T-helper 1 cell treated with Interleukin-12 subunit alpha and Interleukin-12 subunit beta and Interleukin-4 antibody, amounts not matched to agents 30 ng/mL and 1 ng/mL, for 36 hours (primary cell): ENCODE measurements around the gene ADAMTS2. TPM values are rescaled to one million over a fixed set of nuclear protein-coding genes. Genes with fewer than 3 reads are reported as not detected.

ENCODE experiments used
- intact Hi-C: fragments of 100-400 bp; cut with micrococcal nuclease; formaldehyde crosslinking; loops from one replicate; pipeline ENCODE4 v1.15.1; 2024
- total RNA-seq: library from RNA; stranded (reverse); gene quantifications from 2 replicates; pipeline ENCODE4 v1.2.3, GENCODE V29; 2022

The ADAMTS2 gene
- total RNA-seq, 1 donor from 2014 or later, result not detected

GRCh38 chr5:179232091-179232735, 113.0 kb downstream of the ADAMTS2 start:
- intact Hi-C loops, result no loop called here

DNA sequence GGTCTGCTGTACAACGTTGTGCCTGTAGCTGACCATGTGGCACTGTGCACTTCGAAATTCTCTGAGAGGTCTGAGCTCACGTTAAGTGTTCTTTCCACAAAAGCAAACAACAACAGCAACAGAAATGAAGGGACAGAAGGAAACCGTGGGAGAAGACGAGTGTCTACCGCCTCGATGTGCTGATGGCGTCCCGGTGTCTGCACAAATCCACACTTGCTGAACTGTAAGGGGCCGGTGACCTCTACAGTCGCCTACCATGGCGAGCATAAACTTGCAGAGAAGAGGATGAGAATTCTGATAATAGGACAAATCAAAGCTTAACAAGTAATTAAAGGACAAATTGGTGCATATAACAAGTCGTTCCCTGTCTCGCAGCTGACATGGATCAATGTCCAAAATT, 114.0 kb downstream of the ADAMTS2 start:
- intact Hi-C loops, result no loop called here

DNA sequence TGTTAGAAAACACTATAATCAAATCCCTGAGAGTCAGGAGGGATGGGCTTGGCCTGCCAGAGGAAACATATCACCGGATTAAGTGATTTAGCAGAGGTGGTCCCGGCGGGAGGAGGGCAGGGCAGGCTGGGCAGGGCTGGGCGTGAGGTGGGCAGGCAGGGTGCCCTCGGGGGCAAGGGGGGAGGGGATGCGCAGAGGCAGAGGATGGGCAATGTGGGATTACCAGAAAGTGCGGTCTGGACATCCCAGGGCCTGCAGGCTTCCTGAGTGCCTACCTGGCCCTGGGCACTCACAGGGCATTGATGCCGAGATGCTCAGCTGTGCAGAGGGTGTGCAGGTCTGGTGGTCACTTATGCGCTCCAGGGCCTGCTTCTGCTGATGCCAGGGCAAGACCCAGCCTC, 115.2 kb downstream of the ADAMTS2 start:
- intact Hi-C loops, result no loop called here

DNA sequence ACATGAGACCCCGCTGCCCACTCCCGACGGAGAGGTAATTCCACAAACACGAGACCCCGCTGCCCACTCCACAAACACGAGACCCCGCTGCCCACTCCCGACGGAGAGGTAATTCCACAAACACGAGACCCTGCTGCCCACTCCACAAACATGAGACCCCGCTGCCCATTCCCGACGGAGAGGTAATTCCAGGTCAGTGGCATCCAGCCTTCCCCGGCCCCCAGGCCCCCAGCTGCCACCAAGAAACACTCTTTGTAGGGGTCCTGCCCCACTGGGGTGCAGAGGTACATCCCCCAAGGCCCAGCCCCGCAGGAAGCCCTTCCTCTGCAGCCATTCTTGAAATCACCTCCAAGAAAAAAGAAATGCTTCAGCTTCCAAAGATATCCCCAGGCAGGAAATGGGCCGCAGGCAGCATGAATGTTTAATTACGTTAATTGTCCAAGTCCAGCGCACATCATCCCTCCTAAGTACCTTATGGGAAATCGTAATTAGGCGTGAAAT, 115.9 kb downstream of the ADAMTS2 start:
- intact Hi-C loops, result no loop called here

GRCh38 chr5:179228341-179229121, 116.7 kb downstream of the ADAMTS2 start:
- intact Hi-C loops, result no loop called here

DNA sequence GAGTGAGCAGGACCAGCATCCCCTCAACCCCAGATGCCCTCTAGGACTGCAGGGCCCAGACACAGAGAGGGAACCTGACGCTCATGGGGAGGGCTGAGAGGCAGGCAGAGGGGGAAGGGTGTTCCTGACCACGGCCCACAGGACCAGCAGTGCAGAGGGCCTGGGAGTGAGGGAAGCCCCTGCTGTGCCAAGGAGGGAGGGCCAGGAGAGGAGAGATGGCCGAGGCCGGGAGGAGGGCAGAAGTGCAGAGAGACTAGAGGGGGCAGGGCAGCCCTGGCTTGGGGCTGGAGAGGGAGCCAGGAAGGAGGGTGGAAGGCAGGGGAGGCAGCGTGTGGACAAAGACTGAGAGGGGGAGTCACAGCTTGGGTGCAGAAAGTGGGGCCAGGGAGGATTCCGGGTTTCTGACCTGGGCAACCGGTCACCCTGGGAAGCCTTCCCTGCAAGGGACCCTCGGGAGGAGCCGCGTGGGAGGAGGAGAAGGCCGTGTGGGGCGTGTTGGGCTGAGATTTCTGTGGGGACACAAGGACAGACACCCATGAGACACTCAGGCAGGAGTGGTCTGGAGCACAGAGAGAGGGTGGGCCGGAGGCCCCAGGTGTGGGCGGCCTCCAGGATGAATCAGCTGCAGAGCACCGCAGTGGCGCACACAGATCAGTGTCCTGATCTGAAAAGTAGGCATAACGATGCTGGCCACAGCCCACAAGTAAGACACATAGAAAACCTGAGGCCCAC, 117.5 kb downstream of the ADAMTS2 start:
- intact Hi-C loops, result no loop called here

DNA sequence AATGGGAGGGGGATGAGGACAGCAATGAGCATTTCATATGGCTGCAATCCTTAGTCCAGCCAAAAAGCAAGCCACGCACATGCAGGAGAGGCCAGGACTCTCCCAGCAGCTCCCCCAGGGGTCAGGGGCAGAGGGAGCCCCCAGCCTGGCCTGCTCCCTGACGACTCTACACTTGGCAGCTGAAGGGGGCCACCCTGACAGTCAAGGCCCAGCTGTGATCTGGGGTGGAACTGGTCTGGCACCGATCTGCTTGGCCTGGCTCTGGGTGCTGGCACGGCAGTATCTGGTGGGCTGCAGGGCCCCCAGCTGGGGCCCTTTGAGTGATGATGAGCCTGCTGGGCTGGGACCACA, 118.1 kb downstream of the ADAMTS2 start:
- intact Hi-C loops, result no loop called here

- intact Hi-C loops, result no loop called here
Measured at GRCh38 chr5:179226696-179227095, 118.6 kb downstream of the ADAMTS2 start.

GRCh38 chr5:179225387-179225786, 119.9 kb downstream of the ADAMTS2 start:
- intact Hi-C loops, result no loop called here

DNA sequence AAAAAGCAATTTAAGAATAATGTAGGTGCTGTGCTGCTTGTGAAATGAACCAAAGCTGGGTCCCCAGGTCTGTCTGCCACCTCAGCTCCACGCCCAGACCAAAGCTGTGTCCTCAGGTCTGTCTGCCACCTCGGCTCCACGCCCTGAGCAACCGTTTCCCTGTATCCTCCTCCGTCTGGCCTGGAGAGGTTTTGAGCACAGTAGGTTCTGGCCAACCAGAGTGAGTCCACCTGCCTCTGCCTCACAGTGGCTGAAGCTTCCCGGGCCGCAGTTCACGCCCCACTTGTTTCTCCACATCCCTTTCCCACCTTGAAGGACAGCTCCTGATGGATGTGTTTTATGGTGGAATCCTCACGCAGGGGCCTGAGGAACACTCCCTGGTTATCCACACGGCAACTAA, 120.5 kb downstream of the ADAMTS2 start:
- intact Hi-C loops, result no loop called here

DNA sequence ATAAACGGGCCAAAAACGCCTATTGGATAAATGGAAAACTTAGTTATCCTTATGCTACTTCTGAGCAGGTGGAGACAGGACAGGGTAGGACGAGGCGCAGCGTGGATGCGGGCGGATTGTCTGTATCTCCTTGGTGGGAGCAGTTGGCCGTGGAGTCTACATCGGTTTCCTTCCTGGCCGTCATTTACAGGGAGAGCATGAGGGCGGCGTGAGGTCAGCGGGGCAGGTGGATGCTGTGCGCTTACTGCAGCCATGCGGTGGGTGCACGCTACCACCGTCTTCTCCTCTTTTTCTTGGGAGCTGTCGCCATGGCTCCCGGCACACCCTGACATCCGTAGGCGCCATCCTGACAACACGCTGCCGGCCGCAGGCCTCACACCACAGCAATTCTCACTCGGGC, 121.3 kb downstream of the ADAMTS2 start:
- intact Hi-C loops, result no loop called here

GRCh38 chr5:179223528-179223927, 121.7 kb downstream of the ADAMTS2 start:
- intact Hi-C loops, result no loop called here

- intact Hi-C loops, result no loop called here
Measured at GRCh38 chr5:179222246-179223017, 122.8 kb downstream of the ADAMTS2 start.

DNA sequence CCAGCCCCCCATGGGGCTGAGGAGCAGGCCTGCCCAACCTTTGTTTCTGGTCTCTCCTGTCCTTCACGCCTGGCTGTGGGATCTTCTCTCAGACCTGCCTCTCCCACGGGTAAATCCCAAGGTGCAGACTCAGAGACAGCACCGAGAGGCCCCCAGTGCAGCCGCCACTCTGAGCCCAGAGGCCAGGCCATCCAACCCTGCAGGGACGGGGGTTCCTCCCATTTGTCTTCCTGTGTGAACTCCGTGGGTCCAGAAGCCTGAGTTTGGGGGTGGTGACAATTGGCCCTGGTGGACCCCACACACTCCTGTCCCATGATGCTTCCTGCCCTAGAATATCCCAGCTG, 123.4 kb downstream of the ADAMTS2 start:
- intact Hi-C loops, result no loop called here

DNA sequence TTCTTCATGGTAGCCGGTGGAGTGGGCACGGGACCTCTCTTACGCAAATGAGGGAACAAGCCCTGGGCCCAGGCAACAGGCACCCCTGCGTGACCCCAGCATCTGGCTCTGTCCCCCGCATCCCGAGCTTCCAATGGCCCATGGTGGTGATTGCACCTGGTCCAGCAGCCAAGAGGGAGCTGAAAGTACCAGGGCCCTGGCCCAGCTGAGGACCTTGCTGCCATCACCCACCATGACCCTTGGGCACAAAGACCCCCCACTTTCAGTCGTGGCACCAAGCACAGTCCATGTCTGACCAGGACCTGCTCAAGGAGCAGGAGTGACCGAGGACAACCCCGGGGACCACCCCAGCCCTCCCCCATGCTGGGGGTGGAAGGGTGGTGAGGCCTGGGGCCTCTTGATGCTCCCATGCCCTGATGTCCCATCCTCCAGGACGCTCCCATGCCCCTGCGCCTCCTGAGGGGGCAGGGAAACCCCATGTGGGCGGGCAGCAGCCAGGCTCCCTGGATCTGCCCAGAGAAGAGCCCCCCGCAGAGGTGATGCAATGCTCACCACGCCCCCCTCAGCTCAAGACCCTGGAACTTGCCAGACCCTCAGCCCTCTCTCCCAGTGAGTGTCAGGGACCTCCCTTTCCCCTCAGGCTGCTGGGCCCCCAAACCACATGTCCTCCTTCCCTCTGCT, 123.9 kb downstream of the ADAMTS2 start:
- intact Hi-C loops, result no loop called here

GRCh38 chr5:179220716-179221115, 124.5 kb downstream of the ADAMTS2 start:
- intact Hi-C loops, result no loop called here

DNA sequence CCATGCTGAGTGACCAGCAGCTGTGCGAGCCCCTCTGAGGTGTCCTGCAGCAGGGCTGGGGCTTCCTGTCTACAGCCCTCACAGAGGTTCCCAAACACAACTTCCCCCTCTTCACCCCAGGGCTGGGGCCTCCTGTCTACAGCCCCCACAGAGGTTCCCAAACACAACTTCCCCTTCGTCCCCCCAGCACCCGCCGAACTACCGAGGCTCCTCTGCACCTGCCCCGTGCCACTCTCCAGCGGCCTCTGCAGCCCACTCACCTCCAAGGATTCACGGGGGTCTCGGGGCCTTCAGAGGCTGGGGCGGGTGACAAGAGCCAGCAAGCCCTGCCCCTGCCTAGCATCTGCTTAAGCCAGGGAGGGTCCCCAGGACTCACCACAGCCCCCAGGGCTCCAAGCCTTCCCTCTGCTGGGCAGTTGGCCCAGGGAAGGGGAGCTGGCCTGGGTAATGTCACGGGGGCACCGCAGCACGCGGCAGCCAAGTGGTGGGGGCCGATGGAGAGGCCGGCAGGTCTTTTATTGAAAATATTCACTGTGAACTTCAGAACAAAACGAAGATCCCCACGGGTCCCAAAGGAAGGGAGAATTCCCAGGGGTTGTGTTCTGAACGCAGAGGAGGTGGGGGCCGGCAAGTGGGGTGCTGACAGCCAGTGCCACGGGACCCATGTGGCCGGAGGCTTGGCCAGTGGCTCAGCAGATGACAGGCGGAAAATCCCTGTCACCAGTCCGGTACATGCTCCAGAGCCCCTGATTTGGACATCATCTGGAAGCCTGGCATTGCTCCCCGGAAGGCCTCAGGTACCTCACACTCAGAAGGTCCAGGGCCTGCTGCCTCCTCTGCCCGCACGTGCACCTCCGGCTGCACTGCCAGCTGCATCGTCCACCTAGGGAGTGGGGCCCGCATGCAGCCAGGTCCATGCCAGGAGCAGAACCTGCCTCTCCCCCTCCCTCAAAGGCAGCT, 125.3 kb downstream of the ADAMTS2 start:
- intact Hi-C loops, result no loop called here

- intact Hi-C loops, result no loop called here
Measured at GRCh38 chr5:179218943-179219330, 126.3 kb downstream of the ADAMTS2 start.

DNA sequence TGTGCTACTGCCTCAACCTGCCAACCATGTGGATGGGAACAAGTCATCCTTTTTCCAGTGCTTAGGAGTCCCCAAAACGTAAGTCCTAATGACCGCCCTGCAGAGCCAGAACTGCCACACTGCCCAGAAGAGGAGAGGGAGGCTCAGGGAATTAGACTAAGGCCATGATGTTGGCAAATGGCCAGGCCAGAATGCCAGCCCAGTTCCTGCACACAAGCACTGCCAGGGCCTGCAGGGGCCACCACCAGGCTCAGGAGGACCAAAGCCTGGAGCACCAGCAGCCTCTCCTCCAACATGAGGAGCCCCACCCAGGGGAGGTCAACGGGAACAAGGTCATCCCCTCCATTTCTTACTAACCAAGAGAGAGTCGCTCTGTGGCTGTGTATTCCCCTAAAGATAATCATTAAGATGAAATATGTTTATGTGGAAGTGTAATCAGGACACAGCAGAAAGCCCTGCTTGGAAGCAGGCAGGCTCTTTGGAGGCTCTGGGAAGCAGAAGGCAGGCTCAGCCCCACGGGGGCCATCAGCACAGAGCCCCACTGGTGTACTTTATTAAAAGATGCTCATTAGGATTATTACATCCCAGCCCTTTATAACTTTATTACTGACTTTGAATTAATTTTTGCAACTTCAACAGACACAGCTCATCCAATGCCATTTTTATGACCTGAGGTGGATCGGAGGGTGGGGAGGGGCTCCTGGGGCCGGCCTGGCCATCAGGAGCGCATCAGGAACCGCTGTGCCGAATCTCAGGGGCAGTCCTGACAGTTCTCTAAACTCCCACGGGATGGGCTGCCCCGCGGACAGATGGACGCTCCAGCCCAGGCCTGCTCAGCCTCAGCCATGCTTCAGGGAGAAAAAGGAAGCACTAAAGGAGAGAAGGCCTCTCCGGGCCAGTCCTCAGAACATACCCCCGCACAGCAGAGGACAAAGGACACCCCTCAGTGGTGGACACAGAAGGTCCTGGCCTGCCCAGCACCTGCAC, 127.0 kb downstream of the ADAMTS2 start:
- intact Hi-C loops, result no loop called here
